IPS-18a (cell line): ENCODE results near the gene MPPED1.

Experiments used
- H3K27ac ChIP-seq: one replicate; pipeline ENCODE4 v1.5.1; 2013; ENCODE audit warnings: low read length
- H3K27me3 ChIP-seq: one replicate; pipeline ENCODE4 v1.6.1; 2013; ENCODE audit warnings: mild to moderate bottlenecking, low read length; ENCODE audit not compliant: control insufficient read depth, insufficient read depth
- H3K36me3 ChIP-seq: one replicate; pipeline ENCODE4 v1.6.1; 2013; ENCODE audit warnings: low read depth, low read length; ENCODE audit not compliant: control insufficient read depth
- H3K4me1 ChIP-seq: one replicate; pipeline ENCODE4 v1.6.1; 2013; ENCODE audit warnings: low read depth, low read length; ENCODE audit not compliant: control insufficient read depth
- H3K4me3 ChIP-seq: one replicate; pipeline ENCODE4 v1.5.1; 2013; ENCODE audit warnings: low read length
- H3K9ac ChIP-seq: one replicate; pipeline ENCODE4 v1.6.1; 2013; ENCODE audit warnings: mild to moderate bottlenecking, low read length, moderate library complexity
- H3K9me3 ChIP-seq: one replicate; pipeline ENCODE4 v1.6.1; 2013; ENCODE audit warnings: low read depth, low read length; ENCODE audit not compliant: control insufficient read depth

The MPPED1 gene

GRCh38 chr22:43512279-43512678, 100.5 kb downstream of the MPPED1 start:
- Histone ChIP-seq H3K36me3 (no peaks in the 10 kb centered on the region), H3K4me1 (no peaks in the 10 kb centered on the region), H3K27ac (no peak overlapping the region), H3K9ac (no peak overlapping the region), H3K9me3 (no peaks in the 10 kb centered on the region), H3K27me3 (no peaks in the 10 kb centered on the region), H3K4me3 (no peak overlapping the region)

GRCh38 chr22:43514476-43515157, 102.8 kb downstream of the MPPED1 start:
- H3K27me3 ChIP-seq = no peaks in the 10 kb centered on the region

GRCh38 chr22:43515411-43515810, 103.6 kb downstream of the MPPED1 start:
- Histone ChIP-seq H3K27ac (no peak overlapping the region), H3K36me3 (no peaks in the 10 kb centered on the region), H3K9me3 (no peaks in the 10 kb centered on the region), H3K27me3 (no peaks in the 10 kb centered on the region), H3K4me3 (no peak overlapping the region), H3K4me1 (no peaks in the 10 kb centered on the region), H3K9ac (no peak overlapping the region)

More at GRCh38 chr22:43514476-43515157, 102.8 kb downstream of the MPPED1 start:
- Histone ChIP-seq H3K4me1 (no peaks in the 10 kb centered on the region), H3K27ac (no peak overlapping the region), H3K9ac (no peak overlapping the region), H3K36me3 (no peaks in the 10 kb centered on the region), H3K4me3 (no peak overlapping the region), H3K9me3 (no peaks in the 10 kb centered on the region)

- no peaks in the 10 kb centered on the region for H3K27me3 ChIP-seq
- H3K36me3 ChIP-seq = no peaks in the 10 kb centered on the region
Observed at GRCh38 chr22:43515902-43516301, 104.1 kb downstream of the MPPED1 start.

GRCh38 chr22:43516386-43516785, 104.6 kb downstream of the MPPED1 start:
- Histone ChIP-seq H3K27me3 (no peaks in the 10 kb centered on the region), H3K9ac (no peak overlapping the region)

More at GRCh38 chr22:43515902-43516301, 104.1 kb downstream of the MPPED1 start:
- Histone ChIP-seq H3K4me1 (no peaks in the 10 kb centered on the region), H3K9me3 (no peaks in the 10 kb centered on the region), H3K9ac (no peak overlapping the region), H3K4me3 (no peak overlapping the region), H3K27ac (no peak overlapping the region)

GRCh38 chr22:43516996-43517635, 105.3 kb downstream of the MPPED1 start:
- Histone ChIP-seq H3K27ac (no peak overlapping the region), H3K4me3 (no peak overlapping the region), H3K36me3 (no peaks in the 10 kb centered on the region), H3K9ac (no peak overlapping the region), H3K9me3 (no peaks in the 10 kb centered on the region), H3K27me3 (no peaks in the 10 kb centered on the region), H3K4me1 (no peaks in the 10 kb centered on the region)

More at GRCh38 chr22:43516386-43516785, 104.6 kb downstream of the MPPED1 start:
- H3K4me3 ChIP-seq = no peak overlapping the region
- no peaks in the 10 kb centered on the region for H3K36me3 ChIP-seq
- no peak overlapping the region for H3K27ac ChIP-seq
- no peaks in the 10 kb centered on the region for H3K4me1 ChIP-seq
- no peaks in the 10 kb centered on the region for H3K9me3 ChIP-seq

- Histone ChIP-seq H3K27ac (no peak overlapping the region), H3K4me1 (no peaks in the 10 kb centered on the region), H3K9ac (no peak overlapping the region)
Observed at GRCh38 chr22:43520632-43521039, 108.8 kb downstream of the MPPED1 start.

GRCh38 chr22:43521716-43522115, 109.9 kb downstream of the MPPED1 start:
- no peak overlapping the region for H3K27ac ChIP-seq
- H3K27me3 ChIP-seq = no peaks in the 10 kb centered on the region
- no peaks in the 10 kb centered on the region for H3K4me1 ChIP-seq
- no peak overlapping the region for H3K9ac ChIP-seq
- H3K4me3 ChIP-seq = no peak overlapping the region
- H3K9me3 ChIP-seq = no peaks in the 10 kb centered on the region
- no peaks in the 10 kb centered on the region for H3K36me3 ChIP-seq

More at GRCh38 chr22:43520632-43521039, 108.8 kb downstream of the MPPED1 start:
- Histone ChIP-seq H3K27me3 (no peaks in the 10 kb centered on the region), H3K4me3 (no peak overlapping the region), H3K9me3 (no peaks in the 10 kb centered on the region), H3K36me3 (no peaks in the 10 kb centered on the region)

- H3K27me3 ChIP-seq = no peaks in the 10 kb centered on the region
- no peak overlapping the region for H3K4me3 ChIP-seq
- H3K9me3 ChIP-seq = no peaks in the 10 kb centered on the region
- H3K9ac ChIP-seq = no peak overlapping the region
- H3K27ac ChIP-seq = no peak overlapping the region
- no peaks in the 10 kb centered on the region for H3K4me1 ChIP-seq
- H3K36me3 ChIP-seq = no peaks in the 10 kb centered on the region
Observed at GRCh38 chr22:43526117-43526655, 114.4 kb downstream of the MPPED1 start.

- no peaks in the 10 kb centered on the region for H3K9me3 ChIP-seq
- no peak overlapping the region for H3K4me3 ChIP-seq
- H3K27me3 ChIP-seq = no peaks in the 10 kb centered on the region
- no peaks in the 10 kb centered on the region for H3K36me3 ChIP-seq
- H3K9ac ChIP-seq = no peak overlapping the region
- H3K27ac ChIP-seq = no peak overlapping the region
- no peaks in the 10 kb centered on the region for H3K4me1 ChIP-seq
Observed at GRCh38 chr22:43526946-43527345, 115.1 kb downstream of the MPPED1 start.

- H3K36me3 ChIP-seq = no peaks in the 10 kb centered on the region
- H3K4me1 ChIP-seq = no peaks in the 10 kb centered on the region
- H3K9me3 ChIP-seq = no peaks in the 10 kb centered on the region
- H3K4me3 ChIP-seq = no peak overlapping the region
- no peaks in the 10 kb centered on the region for H3K27me3 ChIP-seq
- no peak overlapping the region for H3K27ac ChIP-seq
- no peak overlapping the region for H3K9ac ChIP-seq
Observed at GRCh38 chr22:43528601-43529360, 117.0 kb downstream of the MPPED1 start.
